Esophagus muscularis mucosa (tissue), 4 donors: ENCODE data around the gene ICOS. TPM values are rescaled to one million over a fixed set of nuclear protein-coding genes. Genes with fewer than 3 reads are reported as not detected.
"Not testable (repeated sequence)": the region's sequence is repeated elsewhere in the genome, so short reads cannot be mapped to it uniquely, and the experiment has no call there.

Source experiments
- DNase-seq: peaks from one replicate; pipeline ENCODE4 v3.0.0-alpha.2; 2017; ENCODE audit errors: extremely low spot score
- H3K27ac ChIP-seq, 4 donors: fragments of 200-600 bp; sonication (generic); replicated peaks in 1 of 4; 1 replicate in 3 of 4; 2 replicates in 1 of 4; pipeline ENCODE4 v1.5.1; 2016 to 2019; ENCODE audit warnings: mild to moderate bottlenecking in 1 of 4
- H3K27me3 ChIP-seq, 4 donors: fragments of 200-600 bp; sonication (generic); one replicate each; pipeline versions ENCODE4 v1.5.1 to v1.6.0; 2016 to 2019
- H3K36me3 ChIP-seq, 4 donors: fragments of 200-600 bp; sonication (generic); one replicate each; pipeline ENCODE4 v1.5.1; 2016 to 2019
- H3K4me1 ChIP-seq, 4 donors: fragments of 200-600 bp; sonication (generic); one replicate each; pipeline ENCODE4 v1.5.1; 2016 to 2019
- H3K4me3 ChIP-seq, 4 donors: fragments of 200-600 bp; sonication (generic); 1 replicate in 2 of 4; 2 replicates in 2 of 4; pipeline ENCODE4 v1.5.1; 2016 to 2019; ENCODE audit warnings: mild to moderate bottlenecking in 4 of 4, moderate library complexity in 1 of 4
- H3K9me3 ChIP-seq, 4 donors: fragments of 200-600 bp; sonication (generic); 1 replicate in 3 of 4; 2 replicates in 1 of 4; pipeline ENCODE4 v1.5.1; 2016 to 2019
- CTCF ChIP-seq, 3 experiments: fragments of 200-600 bp in 2 of 3; fragments of 450-650 bp in 1 of 3; sonication (generic) in 2 of 3; IDR thresholded peaks; one replicate each; pipeline ENCODE4 v1.5.1; 2017 to 2019; ENCODE audit warnings: antibody characterized with exemption in 3 of 3, mild to moderate bottlenecking in 2 of 3, moderate library complexity in 1 of 3
- EP300 ChIP-seq: sonication (generic); formaldehyde crosslinking; IDR thresholded peaks from one replicate; pipeline ENCODE4 v1.6.1; 2017; ENCODE audit warnings: antibody characterized with exemption
- POLR2A ChIP-seq: fragments of 450-650 bp; IDR thresholded peaks from one replicate; pipeline ENCODE4 v1.6.1; 2017; ENCODE audit warnings: antibody characterized with exemption, moderate library complexity, mild to moderate bottlenecking, low read depth
- POLR2AphosphoS5 ChIP-seq, 2 donors: sonication (generic); formaldehyde crosslinking; IDR thresholded peaks; one replicate each; pipeline ENCODE4 v1.6.1; 2017; ENCODE audit warnings: antibody characterized with exemption in 2 of 2
- WGBS: methylation state at CpG from one replicate; pipeline ENCODE4 v1.1.5; 2018; 5-methylcytosine and 5-hydroxymethylcytosine counted together
- intact Hi-C: fragments of 100-400 bp; cut with DNase I; formaldehyde crosslinking; loops from one replicate; pipeline ENCODE4 v1.15.1; 2023
- total RNA-seq, 4 donors: library from RNA; depleted of rRNA; stranded (reverse); fragments of >200 nt; gene quantifications; one replicate each; pipeline versions ENCODE4 v1.1.0 to v1.2.1, GENCODE V29; 2016

The ICOS gene
- total RNA-seq, 4 donors from 2014 or later, result under 0.01 to 0.50 TPM; not detected in 2

DNA sequence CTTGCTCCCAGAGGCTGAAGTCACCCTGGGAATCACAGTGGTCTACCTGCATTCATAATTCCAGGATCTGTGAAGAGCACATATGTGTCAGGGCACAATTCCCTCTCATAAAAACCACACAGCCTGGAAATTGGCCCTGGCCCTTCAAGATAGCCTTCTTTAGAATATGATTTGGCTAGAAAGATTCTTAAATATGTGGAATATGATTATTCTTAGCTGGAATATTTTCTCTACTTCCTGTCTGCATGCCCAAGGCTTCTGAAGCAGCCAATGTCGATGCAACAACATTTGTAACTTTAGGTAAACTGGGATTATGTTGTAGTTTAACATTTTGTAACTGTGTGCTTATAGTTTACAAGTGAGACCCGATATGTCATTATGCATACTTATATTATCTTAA lies 24.2 kb downstream of the ICOS start:
- WGBS, result 70% methylated on average over 2 of the region's 2 CpGs
- no peak for TF ChIP-seq EP300
- no peak for TF ChIP-seq POLR2A
- TF ChIP-seq CTCF (IDR thresholded peaks at IDR 0.05), result no peak
- TF ChIP-seq POLR2AphosphoS5 (IDR thresholded peaks at IDR 0.05), result no peak
- Histone ChIP-seq H3K27me3 (no peaks in the 10 kb centered on the region), H3K36me3 (no peaks in the 10 kb centered on the region), H3K4me3 (no peak overlapping the region), H3K9me3 (no peaks in the 10 kb centered on the region), H3K4me1 (peaks cover 0 to 5% (median 2%) of the 10 kb centered on the region in 4 donors), H3K27ac (no peak overlapping the region)
- DNase-seq, result no peak
- intact Hi-C loops, result no loop called here

GRCh38 chr2:203965190-203965589 lies 28.6 kb downstream of the ICOS start:
- intact Hi-C loops, H3K9me3 ChIP-seq, DNase-seq, H3K27me3 ChIP-seq, H3K27ac ChIP-seq, H3K4me3 ChIP-seq, H3K36me3 ChIP-seq, H3K4me1 ChIP-seq: not testable (repeated sequence)
- 88% methylated on average over 6 of the region's 7 CpGs for WGBS

- H3K27ac ChIP-seq, result no peak overlapping the region
- H3K9me3 ChIP-seq, result no peaks in the 10 kb centered on the region
- H3K36me3 ChIP-seq, result no peaks in the 10 kb centered on the region
- no peak for DNase-seq
- H3K4me1 ChIP-seq, result peaks cover 0 to 17% (median 13%) of the 10 kb centered on the region in 4 donors
- TF ChIP-seq EP300 (no peak), POLR2A (no peak), POLR2AphosphoS5 (IDR thresholded peaks at IDR 0.05) (no peak), CTCF (IDR thresholded peaks at IDR 0.05) (no peak)
- H3K4me3 ChIP-seq, result no peak overlapping the region
- H3K27me3 ChIP-seq, result no peaks in the 10 kb centered on the region
- intact Hi-C loops, result no loop called here
- 48% methylated on average over 5 of the region's 5 CpGs for WGBS
These were observed 34.7 kb downstream of the ICOS start for GRCh38 chr2:203971251-203971650.

DNA sequence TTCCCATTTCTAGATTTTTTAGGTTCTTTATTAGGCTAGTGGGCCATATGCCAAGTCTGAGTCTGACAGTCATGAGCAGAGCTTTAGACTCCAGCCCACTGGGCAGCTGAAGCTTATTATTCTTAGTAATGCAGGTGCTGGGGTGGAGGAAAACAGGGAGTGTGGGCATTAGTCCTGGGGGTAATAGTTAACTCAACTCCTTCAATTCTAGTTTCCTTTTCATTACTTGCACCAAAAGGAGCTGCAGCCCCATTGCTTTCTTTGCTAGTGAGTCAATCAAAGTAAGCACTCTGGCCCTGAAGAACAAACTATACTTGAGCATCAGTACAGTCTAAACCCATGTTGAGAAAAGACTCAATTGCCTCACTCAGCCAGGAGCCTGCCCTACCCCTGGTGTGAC lies 35.5 kb downstream of the ICOS start:
- H3K9me3 ChIP-seq, result no peaks in the 10 kb centered on the region
- DNase-seq, result no peak
- no peak for TF ChIP-seq EP300
- TF ChIP-seq POLR2A, result no peak
- no peak for TF ChIP-seq POLR2AphosphoS5 (IDR thresholded peaks at IDR 0.05)
- no peak for TF ChIP-seq CTCF (IDR thresholded peaks at IDR 0.05)
- no peaks in the 10 kb centered on the region for H3K36me3 ChIP-seq
- H3K27me3 ChIP-seq, result no peaks in the 10 kb centered on the region
- H3K27ac ChIP-seq, result no peak overlapping the region
- intact Hi-C loops, result no loop called here
- no peak overlapping the region for H3K4me3 ChIP-seq
- peaks cover 0 to 17% (median 13%) of the 10 kb centered on the region in 4 donors for H3K4me1 ChIP-seq

- Histone ChIP-seq H3K27me3 (no peaks in the 10 kb centered on the region), H3K36me3 (no peaks in the 10 kb centered on the region), H3K4me1 (peaks cover 0 to 17% (median 13%) of the 10 kb centered on the region in 4 donors), H3K4me3 (no peak overlapping the region), H3K27ac (no peak overlapping the region), H3K9me3 (no peaks in the 10 kb centered on the region)
- WGBS, result 98% methylated on average over 2 of the region's 2 CpGs
- intact Hi-C loops, result no loop called here
- DNase-seq, result no peak
- TF ChIP-seq CTCF (IDR thresholded peaks at IDR 0.05) (no peak), POLR2A (no peak), EP300 (no peak), POLR2AphosphoS5 (IDR thresholded peaks at IDR 0.05) (no peak)
These were observed 36.4 kb downstream of the ICOS start for GRCh38 chr2:203973000-203973399.
